CD4-positive, alpha-beta T cell treated with Interleukin-4 for 1 hour (primary cell): ENCODE results near the gene CAMP.
"Not testable (repeated sequence)": the region's sequence is repeated elsewhere in the genome, so short reads cannot be mapped to it uniquely, and the experiment has no call there.

ENCODE experiments used
- DNase-seq, 2 donors: peaks; one replicate each; pipeline ENCODE4 v3.0.0-alpha.2; 2020 to 2022

Gene CAMP

DNA sequence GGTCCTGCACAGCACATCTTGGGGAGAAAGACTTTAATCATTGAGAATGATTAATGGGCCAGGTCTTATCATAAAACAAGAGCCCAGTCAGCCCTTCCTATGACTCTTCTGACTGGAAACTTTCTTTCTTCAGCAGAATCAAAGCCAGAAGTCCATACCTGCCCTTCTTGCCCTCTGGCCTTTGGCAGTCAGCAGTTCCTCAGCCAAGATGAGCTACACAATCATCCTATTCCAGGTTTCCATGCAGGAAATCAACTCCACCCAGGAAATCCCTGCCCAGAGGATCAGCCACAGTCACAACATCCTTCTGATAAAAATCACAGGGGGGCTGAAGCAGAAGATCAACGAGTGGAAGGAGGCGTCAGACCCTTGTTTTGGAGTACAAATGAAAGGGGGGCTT is 44.5 kb downstream of the CAMP start:
- DNase-seq, result no peak

GRCh38 chr3:48268381-48268935 is 45.2 kb downstream of the CAMP start:
- peak; percentile 75 to 77 for DNase-seq

DNA sequence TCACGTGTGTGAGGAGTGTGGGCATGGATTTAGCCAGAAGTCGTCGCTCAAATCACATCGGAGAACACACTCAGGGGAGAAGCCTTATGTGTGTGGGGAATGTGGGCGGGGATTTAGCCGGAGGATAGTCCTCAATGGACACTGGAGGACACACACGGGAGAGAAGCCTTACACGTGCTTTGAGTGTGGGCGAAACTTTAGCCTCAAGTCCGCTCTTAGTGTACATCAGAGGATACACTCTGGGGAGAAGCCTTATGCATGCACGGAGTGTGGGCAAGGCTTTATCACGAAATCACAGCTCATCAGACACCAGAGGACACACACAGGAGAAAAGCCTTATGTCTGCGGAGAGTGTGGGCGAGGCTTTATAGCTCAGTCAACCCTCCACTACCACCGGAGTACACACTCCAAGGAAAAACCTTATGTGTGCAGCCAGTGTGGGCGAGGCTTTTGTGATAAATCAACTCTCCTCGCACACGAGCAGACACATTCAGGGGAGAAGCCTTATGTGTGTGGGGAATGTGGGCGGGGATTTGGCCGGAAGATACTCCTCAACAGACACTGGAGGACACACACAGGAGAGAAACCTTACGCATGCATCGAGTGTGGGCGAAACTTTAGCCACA is 45.8 kb downstream of the CAMP start:
- peak in 1 of 2 donors; percentile 22 for DNase-seq

DNA sequence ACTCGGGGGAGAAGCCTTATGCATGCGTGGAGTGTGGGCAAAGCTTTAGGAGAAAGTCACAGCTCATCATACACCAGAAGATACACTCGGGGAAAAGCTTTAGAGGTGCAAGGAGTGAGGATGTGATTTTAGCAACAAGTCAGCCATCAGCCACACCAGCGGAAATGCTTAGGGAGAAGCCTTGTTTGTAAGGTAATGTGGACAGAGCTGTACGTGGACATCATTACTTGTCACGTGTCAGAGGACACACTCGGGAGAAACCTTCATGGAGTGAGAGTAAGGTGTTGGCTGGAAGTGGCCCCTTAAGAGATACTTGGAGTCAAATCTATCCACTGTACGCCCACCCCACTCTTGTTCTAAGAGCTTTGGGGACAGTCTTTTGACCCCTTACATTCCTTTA is 46.3 kb downstream of the CAMP start:
- DNase-seq, result no peak

GRCh38 chr3:48270306-48270705 is 47.0 kb downstream of the CAMP start:
- DNase-seq, result no peak

DNA sequence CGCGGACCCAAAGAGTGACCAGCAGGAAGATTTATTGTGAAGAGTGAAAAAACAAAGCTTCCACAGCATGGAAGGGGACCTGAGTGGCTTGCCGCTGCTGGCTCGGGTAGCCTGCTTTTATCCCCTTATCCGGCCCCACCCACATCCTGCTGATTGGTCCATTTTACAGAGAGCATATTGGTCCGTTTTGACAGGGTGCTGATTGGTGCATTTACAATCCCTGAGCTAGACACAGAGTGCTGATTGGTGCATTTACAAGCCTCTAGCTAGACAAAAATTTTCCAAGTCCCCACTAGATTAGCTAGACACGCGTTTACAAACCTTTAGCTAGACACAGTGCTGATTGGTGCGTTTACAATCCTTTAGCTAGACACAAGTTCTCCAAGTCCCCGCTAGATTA is 47.9 kb downstream of the CAMP start:
- not testable (repeated sequence) for DNase-seq

DNA sequence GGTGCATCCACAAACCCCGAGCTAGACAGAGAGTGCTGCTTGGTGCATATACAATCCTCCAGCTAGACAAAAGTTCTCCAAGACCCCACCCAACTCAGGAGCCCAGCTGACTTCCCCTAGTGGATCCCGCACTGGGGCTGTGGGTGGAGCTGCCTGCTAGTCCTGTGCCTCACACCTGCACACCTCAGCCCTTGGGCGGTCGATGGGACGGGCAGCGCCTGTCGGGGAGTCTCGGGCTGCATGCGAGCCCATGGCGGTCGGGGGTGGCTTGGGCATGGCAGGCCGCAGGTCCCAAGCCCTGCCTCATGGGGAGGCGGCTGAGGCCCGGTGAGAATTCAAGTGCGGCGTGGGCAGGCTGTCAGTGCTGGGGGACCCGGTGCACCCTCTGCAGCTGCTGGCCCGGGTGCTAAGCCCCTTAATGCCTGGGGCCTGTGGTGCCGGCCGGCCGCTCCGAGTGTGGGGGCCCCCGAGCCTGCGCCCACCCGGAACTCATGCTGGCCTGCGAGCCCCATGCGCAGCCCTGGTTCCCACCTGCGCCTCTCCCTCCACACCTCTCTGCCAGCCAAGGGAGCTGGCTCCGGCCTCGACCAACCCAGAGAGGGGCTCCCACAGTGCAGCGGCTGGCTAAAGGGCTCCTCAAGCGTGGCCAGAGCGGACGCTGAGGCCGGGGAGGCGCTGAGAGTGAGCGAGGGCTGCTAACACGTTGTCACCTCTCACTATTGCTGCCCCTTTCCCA is 48.6 kb downstream of the CAMP start:
- no peak for DNase-seq

DNA sequence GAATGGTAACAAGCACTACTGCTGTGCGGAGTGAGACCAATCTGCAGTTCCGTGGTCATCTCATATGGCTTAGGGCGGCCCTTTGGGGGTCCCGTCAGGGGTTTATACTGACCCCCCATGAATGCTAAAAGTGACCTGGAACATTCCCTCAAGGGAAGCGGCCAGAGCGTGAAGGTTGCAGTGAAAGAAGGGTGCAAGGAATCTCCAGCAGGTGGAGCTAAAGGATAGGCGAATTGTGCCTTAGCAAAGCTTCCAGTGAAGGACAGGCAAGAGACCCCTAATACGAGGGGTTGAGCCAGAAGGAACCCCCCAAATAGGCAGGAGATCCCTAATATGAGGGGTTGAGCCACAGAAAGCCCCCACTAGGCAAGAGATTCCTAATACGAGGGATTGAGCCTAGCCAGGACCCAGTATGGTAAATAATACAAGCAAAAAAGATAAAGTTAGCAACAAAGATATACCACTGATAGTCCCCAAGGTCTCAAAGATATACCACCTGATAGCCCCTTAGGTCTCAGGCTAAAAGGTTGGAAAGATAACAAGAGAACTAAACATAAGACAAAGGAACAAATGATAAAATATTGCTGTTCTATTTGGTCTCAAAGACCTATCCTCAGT is 50.4 kb downstream of the CAMP start:
- peak; percentile 56 to 72 for DNase-seq

DNA sequence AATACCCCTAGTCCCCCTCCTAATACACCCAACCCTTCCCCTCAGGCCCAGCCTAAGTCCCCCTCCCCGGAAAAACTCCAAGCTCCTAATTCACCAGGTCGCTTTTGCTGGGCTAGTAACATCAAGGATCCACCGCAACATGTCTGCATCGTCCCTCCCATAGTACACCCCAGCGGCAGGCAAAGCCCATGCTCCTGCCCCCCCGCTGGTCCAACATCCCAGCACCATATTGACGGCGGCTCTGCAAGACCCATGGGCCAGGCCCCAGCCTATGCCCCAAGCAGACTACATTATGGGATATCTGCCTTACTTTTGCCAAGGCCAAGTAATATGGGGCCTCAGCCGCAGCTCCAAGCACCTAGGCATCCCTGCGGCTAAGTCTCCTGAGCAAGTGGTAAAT is 51.2 kb downstream of the CAMP start:
- no peak for DNase-seq
